H1 (cell line): ENCODE results near the gene CTNND2. TPM values are rescaled to one million over a fixed set of nuclear protein-coding genes. Genes with fewer than 3 reads are reported as not detected.

Source experiments
- CTCF ChIA-PET: fragments of 300-600 bp; sonication (Branson Sonifier 250); formaldehyde crosslinking; loops from one replicate; lab custom pipeline; 2021; ENCODE audit not compliant: partially characterized antibody; lab: Charles Lee
- POLR2A ChIA-PET: fragments of 300-600 bp; sonication (Branson Sonifier 250); formaldehyde crosslinking; loops from one replicate; lab custom pipeline; 2021; ENCODE audit warnings: inconsistent platforms; ENCODE audit not compliant: partially characterized antibody; lab: Charles Lee
- DNase-seq, 2 experiments: peaks; one replicate each; pipeline versions ENCODE4 v3.0.0 to v3.0.0-alpha.2; 2010 to 2022; ENCODE audit warnings: low spot score in 2 of 2, low read depth in 1 of 2, mixed read lengths in 1 of 2
- FAIRE-seq: peaks from 2 replicates; lab custom pipeline; 2011; peaks lifted over from hg19 to GRCh38; lab: Jason Lieb, UNC
- H2AFZ ChIP-seq: 2 replicates; pipeline ENCODE4 v1.8.1; 2012; ENCODE audit warnings: low read length, inconsistent platforms
- H2AK5ac ChIP-seq: 2 replicates; pipeline ENCODE4 v1.6.1; 2013; ENCODE audit warnings: low read depth, low read length
- H2BK120ac ChIP-seq: replicated peaks from 2 replicates; pipeline ENCODE3; 2013; ENCODE audit warnings: low read depth, low read length, inconsistent platforms
- H2BK12ac ChIP-seq: 2 replicates; pipeline ENCODE4 v1.6.1; 2013; ENCODE audit warnings: low read depth, low read length
- H2BK15ac ChIP-seq: 2 replicates; pipeline ENCODE4 v1.6.1; 2013; ENCODE audit warnings: low read length
- H2BK20ac ChIP-seq: 2 replicates; pipeline ENCODE4 v1.6.1; 2013; ENCODE audit warnings: low read length
- H2BK5ac ChIP-seq: 2 replicates; pipeline ENCODE4 v1.6.1; 2013; ENCODE audit warnings: low read depth, low read length
- H3K14ac ChIP-seq: 2 replicates; pipeline ENCODE4 v1.6.1; 2013; ENCODE audit warnings: inconsistent platforms; ENCODE audit not compliant: insufficient read length
- H3K18ac ChIP-seq: 2 replicates; pipeline ENCODE4 v1.6.1; 2013; ENCODE audit warnings: low read length; ENCODE audit errors: extremely low read depth
- H3K23ac ChIP-seq: 2 replicates; pipeline ENCODE4 v1.6.1; 2013; ENCODE audit warnings: inconsistent platforms; ENCODE audit not compliant: insufficient read length
- H3K23me2 ChIP-seq: 2 replicates; pipeline ENCODE4 v1.6.1; 2013; ENCODE audit warnings: low read depth, low read length
- H3K27ac ChIP-seq: 2 replicates; pipeline ENCODE4 v1.6.1; 2011; ENCODE audit warnings: low read depth, low read length, inconsistent platforms
- H3K27me3 ChIP-seq, 4 experiments: replicated peaks in 1 of 4; 1 replicate in 1 of 4; 2 replicates in 3 of 4; pipeline versions ENCODE4 v1.6.1 to v1.8.1; 2011 to 2013; ENCODE audit warnings: low read length in 3 of 4, mild to moderate bottlenecking in 3 of 4, inconsistent platforms in 2 of 4, mixed read lengths in 2 of 4, moderate library complexity in 1 of 4; ENCODE audit not compliant: control insufficient read depth in 3 of 4, insufficient read depth in 3 of 4; ENCODE audit errors: extremely low read depth in 1 of 4
- H3K36me3 ChIP-seq, 4 experiments: 2 replicates each; pipeline versions ENCODE4 v1.6.1 to v1.8.1; 2011 to 2013; ENCODE audit warnings: mild to moderate bottlenecking in 4 of 4, low read length in 3 of 4, moderate library complexity in 2 of 4, control low read depth in 1 of 4, inconsistent platforms in 1 of 4; ENCODE audit not compliant: insufficient read depth in 4 of 4, control insufficient read depth in 2 of 4
- H3K4ac ChIP-seq: replicated peaks from 2 replicates; pipeline ENCODE3; 2013; ENCODE audit warnings: low read length, low read depth, mixed read lengths, inconsistent platforms; ENCODE audit not compliant: insufficient read length
- H3K4me1 ChIP-seq, 4 experiments: replicated peaks in 1 of 4; 1 replicate in 1 of 4; 2 replicates in 3 of 4; pipeline versions ENCODE4 v1.6.1 to v1.8.1; 2011 to 2013; ENCODE audit warnings: low read length in 3 of 4, inconsistent platforms in 2 of 4, mixed read lengths in 1 of 4; ENCODE audit not compliant: insufficient read depth in 4 of 4, control insufficient read depth in 3 of 4
- H3K4me2 ChIP-seq, 2 experiments: 2 replicates each; pipeline versions ENCODE4 v1.6.1 to v1.8.1; 2011 to 2013; ENCODE audit warnings: low read depth in 2 of 2, low read length in 2 of 2, control low read depth in 1 of 2, inconsistent platforms in 1 of 2, mild to moderate bottlenecking in 1 of 2; ENCODE audit not compliant: insufficient read depth in 1 of 2
- H3K4me3 ChIP-seq, 4 experiments: fragments of 200-600, 300-600 bp in 1 of 4; sonication (generic), shearing (Covaris generic), sonication (Bioruptor Twin) in 1 of 4; 2 replicates each; pipeline versions ENCODE4 v1.5.1 to v1.8.1; 2011 to 2016; ENCODE audit warnings: low read length in 4 of 4, low read depth in 3 of 4, control low read depth in 2 of 4, inconsistent platforms in 2 of 4, mild to moderate bottlenecking in 2 of 4, mixed read lengths in 1 of 4, moderate library complexity in 1 of 4; ENCODE audit not compliant: insufficient read depth in 2 of 4; ENCODE audit errors: extremely low read depth in 1 of 4
- H3K56ac ChIP-seq: replicated peaks from 2 replicates; pipeline ENCODE3; 2013; ENCODE audit warnings: low read depth, mild to moderate bottlenecking, mixed read lengths, low read length, inconsistent platforms; ENCODE audit not compliant: insufficient read length
- H3K79me1 ChIP-seq: 2 replicates; pipeline ENCODE4 v1.6.1; 2013; ENCODE audit warnings: low read depth, low read length, control low read depth
- H3K79me2 ChIP-seq, 2 experiments: 2 replicates each; pipeline versions ENCODE4 v1.6.1 to v1.8.1; 2012 to 2013; ENCODE audit warnings: low read length in 2 of 2, mild to moderate bottlenecking in 2 of 2, inconsistent platforms in 1 of 2; ENCODE audit not compliant: insufficient read depth in 2 of 2, control insufficient read depth in 1 of 2
- H3K9ac ChIP-seq, 4 experiments: replicated peaks in 1 of 4; 1 replicate in 1 of 4; 2 replicates in 3 of 4; pipeline versions ENCODE4 v1.6.1 to v1.8.1; 2011 to 2013; ENCODE audit warnings: low read depth in 3 of 4, low read length in 3 of 4, control low read depth in 2 of 4, mild to moderate bottlenecking in 2 of 4, moderate library complexity in 2 of 4, inconsistent platforms in 1 of 4; ENCODE audit errors: extremely low read depth in 1 of 4
- H3K9me3 ChIP-seq, 2 experiments: 2 replicates each; pipeline versions ENCODE4 v1.6.1 to v1.8.1; 2012 to 2013; ENCODE audit warnings: mild to moderate bottlenecking in 2 of 2, moderate library complexity in 2 of 2, control low read depth in 1 of 2, inconsistent platforms in 1 of 2, low read depth in 1 of 2, low read length in 1 of 2, mixed read lengths in 1 of 2; ENCODE audit not compliant: insufficient read depth in 2 of 2
- H4K20me1 ChIP-seq, 2 experiments: replicated peaks in 1 of 2; 2 replicates each; pipeline versions ENCODE3 to v1.8.1; 2011 to 2013; ENCODE audit warnings: inconsistent platforms in 2 of 2, low read length in 2 of 2, mild to moderate bottlenecking in 1 of 2; ENCODE audit not compliant: insufficient read depth in 2 of 2, control insufficient read depth in 1 of 2
- H4K5ac ChIP-seq: 2 replicates; pipeline ENCODE4 v1.6.1; 2013; ENCODE audit warnings: low read length, low read depth, mixed read lengths, inconsistent platforms; ENCODE audit not compliant: insufficient read length
- H4K8ac ChIP-seq: 2 replicates; pipeline ENCODE4 v1.8.0; 2013; ENCODE audit warnings: mild to moderate bottlenecking, moderate library complexity, low read length, inconsistent platforms; ENCODE audit not compliant: insufficient read depth; ENCODE audit errors: extremely low read depth
- H4K91ac ChIP-seq: replicated peaks from 2 replicates; pipeline ENCODE3; 2013; ENCODE audit warnings: low read length, mixed read lengths, inconsistent platforms; ENCODE audit not compliant: insufficient read length
- ASH2L ChIP-seq: fragments of 200-600, 300-600 bp; sonication (generic); IDR thresholded peaks from one replicate; pipeline ENCODE4 v1.7.1; 2017; ENCODE audit warnings: low read length
- CEBPB ChIP-seq: IDR thresholded peaks from 2 replicates; pipeline ENCODE4 v1.6.1; 2012; ENCODE audit warnings: low read depth, low read length
- CTBP2 ChIP-seq: IDR thresholded peaks from 2 replicates; pipeline ENCODE4 v1.7.0; 2011; ENCODE audit warnings: borderline replicate concordance, mild to moderate bottlenecking, moderate library complexity, mixed read lengths, low read length; ENCODE audit not compliant: insufficient read depth, insufficient read length
- CTCF ChIP-seq, 3 experiments: IDR thresholded peaks; 1 replicate in 2 of 3; 2 replicates in 1 of 3; pipeline versions ENCODE4 v1.5.1 to v1.6.1; 2011; ENCODE audit warnings: low read length in 3 of 3, mild to moderate bottlenecking in 3 of 3, inconsistent platforms in 2 of 3, low read depth in 1 of 3, moderate library complexity in 1 of 3; ENCODE audit not compliant: insufficient read depth in 1 of 3; ENCODE audit errors: control extremely low read depth in 1 of 3
- E2F6 ChIP-seq: IDR thresholded peaks from 2 replicates; pipeline ENCODE4 v1.6.1; 2012; ENCODE audit warnings: inconsistent platforms
- EGR1 ChIP-seq: IDR thresholded peaks from 2 replicates; pipeline ENCODE4 v1.6.1; 2011; ENCODE audit warnings: low read depth, low read length, borderline replicate concordance
- JUN ChIP-seq: IDR thresholded peaks from 2 replicates; pipeline ENCODE4 v1.6.1; 2011; ENCODE audit warnings: low read depth, mild to moderate bottlenecking, improper control_type of control experiment, low read length
- JUND ChIP-seq: IDR thresholded peaks from 2 replicates; pipeline ENCODE4 v1.6.1; 2011; ENCODE audit warnings: mild to moderate bottlenecking, improper control_type of control experiment, low read length
- POLR2AphosphoS5 ChIP-seq: IDR thresholded peaks from 2 replicates; pipeline ENCODE4 v1.6.1; 2011; ENCODE audit warnings: low read depth, low read length
- POU5F1 ChIP-seq: IDR thresholded peaks from 2 replicates; pipeline ENCODE4 v1.6.1; 2011; ENCODE audit warnings: low read depth, mild to moderate bottlenecking, low read length, moderate library complexity
- SIN3A ChIP-seq, 2 experiments: IDR thresholded peaks in 1 of 2; conservative IDR thresholded peaks in 1 of 2; 2 replicates each; pipeline ENCODE4 v1.6.1; 2011 to 2012; ENCODE audit warnings: low read length in 2 of 2, improper control_type of control experiment in 1 of 2, low read depth in 1 of 2, mild to moderate bottlenecking in 1 of 2
- SIX5 ChIP-seq: IDR thresholded peaks from 2 replicates; pipeline ENCODE4 v1.6.1; 2011; ENCODE audit warnings: mild to moderate bottlenecking, low read depth, low read length
- WGBS, 2 experiments: shearing (Covaris generic) in 1 of 2; methylation state at CpG; one replicate each; pipeline versions ENCODE4 v1.1.6 to v1.1.7; 2013 to 2015; ENCODE audit warnings: low lambda C conversion rate in 2 of 2, mixed read lengths in 2 of 2, inconsistent platforms in 1 of 2, low coverage in 1 of 2, missing lambda C conversion rate in 1 of 2; ENCODE audit not compliant: insufficient replicate concordance in 2 of 2, insufficient coverage in 1 of 2, insufficient read length in 1 of 2; ENCODE audit errors: extremely low coverage in 1 of 2, missing lambda C conversion rate in 1 of 2; 5-methylcytosine and 5-hydroxymethylcytosine counted together
- polyA plus RNA-seq, 7 experiments: library from polyadenylated mRNA; depleted of rRNA in 3 of 7; stranded (reverse) in 5 of 7; unstranded in 2 of 7; fragments of >200 nt in 5 of 7; fragments of 200-250 nt in 2 of 7; gene quantifications; 1 replicate in 5 of 7; 2 replicates in 1 of 7; 4 replicates in 1 of 7; pipeline versions ENCODE4 v1.2.1 to v1.2.3, GENCODE V29; 2011 to 2013; ENCODE audit warnings: missing spikeins in 2 of 7, mixed read lengths in 2 of 7
- total RNA-seq: library from RNA; stranded (reverse); fragmentation: NEBNext Ultra II Directional; extraction: Animal tissue kit (Norgen Biotek cat#: 25700); gene quantifications from 2 replicates; pipeline ENCODE4 v1.2.1, GENCODE V29; 2021

Gene CTNND2
- total and polyA plus RNA-seq, 2 of the 8 experiments (the other 6 are each of a cell fraction or from before 2014, with no cell fraction given), result 7.4 to 14.2 TPM

- no peak overlapping the region for H2BK20ac ChIP-seq
- H3K9ac ChIP-seq, result no peak overlapping the region
- H3K14ac ChIP-seq, result no peak overlapping the region
- no peak overlapping the region for H4K8ac ChIP-seq
- no peak overlapping the region for H2BK120ac ChIP-seq
- no peaks in the 10 kb centered on the region for H3K36me3 ChIP-seq
- H3K18ac ChIP-seq, result no peak overlapping the region
- ChIA-PET POLR2A (no interaction called here), CTCF (interaction anchor here (0.6 to 1.4 kb wide), 3 partner anchors 24 to 531 kb away, joined by 3 to 5 read pairs (median 3); no protein-coding TSS in a partner anchor)
- no peak overlapping the region for H4K91ac ChIP-seq
- H3K4me3 ChIP-seq, result no peak overlapping the region
- H2AFZ ChIP-seq, result no peak overlapping the region
- 90% methylated on average over 4 of the region's 4 CpGs; no CpG with 5 or more reads in 1 of the 2 experiments for WGBS, 2 experiments
- no peak overlapping the region for H3K4ac ChIP-seq
- no peaks in the 10 kb centered on the region for H3K23me2 ChIP-seq
- no peak overlapping the region for H2BK12ac ChIP-seq
- H2AK5ac ChIP-seq, result no peak overlapping the region
- H3K56ac ChIP-seq, result no peak overlapping the region
- no peak overlapping the region for H2BK15ac ChIP-seq
- H3K27me3 ChIP-seq, result no peaks in the 10 kb centered on the region
- no peak overlapping the region for H2BK5ac ChIP-seq
- H3K9me3 ChIP-seq, result no peaks in the 10 kb centered on the region
- H3K79me1 ChIP-seq, result no peaks in the 10 kb centered on the region
- no peak overlapping the region for H3K4me2 ChIP-seq
- H3K23ac ChIP-seq, result no peak overlapping the region
- H3K79me2 ChIP-seq, result no peaks in the 10 kb centered on the region
- no peak overlapping the region for H4K5ac ChIP-seq
- no peaks in the 10 kb centered on the region for H4K20me1 ChIP-seq
- H3K27ac ChIP-seq, result no peak overlapping the region
- no peak for FAIRE-seq
- no peak for DNase-seq
- H3K4me1 ChIP-seq, result no peaks in the 10 kb centered on the region
- TF ChIP-seq EGR1 (no peak), E2F6 (no peak), SIN3A (conservative IDR thresholded peaks at IDR 0.05 in 1 of 2, IDR thresholded peaks at IDR 0.05 in 1 of 2; ENCODE audit: low read depth in 1 of 2, low read length in 2 of 2) (no peak), JUND (no peak), CTBP2 (no peak), POU5F1 (no peak), ASH2L (no peak), CEBPB (no peak), SIX5 (no peak), POLR2AphosphoS5 (no peak), CTCF (IDR thresholded peaks at IDR 0.05; ENCODE audit: control extremely low read depth in 1 of 3, insufficient read depth in 1 of 3, low read depth in 1 of 3, low read length in 3 of 3) (no peak), JUN (no peak)
These were observed 324.9 kb downstream of the CTNND2 start for GRCh38 chr5:11579351-11579750.
